GM19239 (cell line): ENCODE measurements around the gene SNX19.
"Not testable (repeated sequence)": the region's sequence is repeated elsewhere in the genome, so short reads cannot be mapped to it uniquely, and the experiment has no call there.

Source experiments
- DNase-seq: peaks from one replicate; pipeline ENCODE4 v3.0.0; 2011; ENCODE audit warnings: low spot score; ENCODE audit not compliant: insufficient read length
- FAIRE-seq: peaks from 2 replicates; lab custom pipeline; 2011; peaks lifted over from hg19 to GRCh38; lab: Jason Lieb, UNC

The SNX19 gene

GRCh38 chr11:130916238-130916855 is at the start of gene SNX19:
Gene SNX19, minus strand, starts transcription at chr11:130916479. Its CDS starts 540 bp downstream, at chr11:130915939.
- FAIRE-seq (peak; percentile 94), DNase-seq (peak; percentile 90)

GRCh38 chr11:130964058-130964792 is 47.9 kb upstream of the SNX19 start:
- FAIRE-seq (no peak), DNase-seq (no peak)

- DNase-seq (no peak), FAIRE-seq (no peak)
These were observed 31.6 kb upstream of the SNX19 start for GRCh38 chr11:130947889-130948288.

GRCh38 chr11:130947481-130947880 is 31.2 kb upstream of the SNX19 start:
- DNase-seq: no peak

GRCh38 chr11:130947058-130947457 is 30.8 kb upstream of the SNX19 start:
- DNase-seq (no peak), FAIRE-seq (no peak)

More at GRCh38 chr11:130947481-130947880, 31.2 kb upstream of the SNX19 start:
- no peak for FAIRE-seq

GRCh38 chr11:130945896-130946295 is 29.6 kb upstream of the SNX19 start:
- FAIRE-seq (no peak), DNase-seq (no peak)

- no peak for DNase-seq
- FAIRE-seq: no peak
These were observed 24.4 kb upstream of the SNX19 start for GRCh38 chr11:130940706-130941105.

GRCh38 chr11:130937051-130937450 is 20.8 kb upstream of the SNX19 start:
- peak; percentile 40 for FAIRE-seq
- no peak for DNase-seq

GRCh38 chr11:130932086-130932712 is 15.9 kb upstream of the SNX19 start:
- DNase-seq: no peak
- FAIRE-seq: no peak

GRCh38 chr11:130924750-130925149 is 8.5 kb upstream of the SNX19 start:
- FAIRE-seq (no peak), DNase-seq (no peak)

GRCh38 chr11:130920612-130921011 is 4.3 kb upstream of the SNX19 start:
- DNase-seq, FAIRE-seq: not testable (repeated sequence)

GRCh38 chr11:130918081-130918480 is 1.8 kb upstream of the SNX19 start:
- no peak for FAIRE-seq
- DNase-seq: no peak

GRCh38 chr11:130916910-130917309 is 631 bp upstream of the SNX19 start:
- DNase-seq (no peak), FAIRE-seq (no peak)

- no peak for FAIRE-seq
- no peak for DNase-seq
These were observed 559 bp downstream of the SNX19 start for GRCh38 chr11:130915603-130916237.

- DNase-seq (no peak), FAIRE-seq (no peak)
These were observed 3.0 kb downstream of the SNX19 start for GRCh38 chr11:130913268-130913667.

- no peak for DNase-seq
- FAIRE-seq: no peak
These were observed 3.7 kb downstream of the SNX19 start for GRCh38 chr11:130912552-130912951.

- no peak for DNase-seq
- FAIRE-seq: no peak
These were observed 5.0 kb downstream of the SNX19 start for GRCh38 chr11:130911306-130911705.

GRCh38 chr11:130909650-130910049 is 6.6 kb downstream of the SNX19 start:
- FAIRE-seq (no peak), DNase-seq (no peak)

GRCh38 chr11:130908770-130909625 is 7.3 kb downstream of the SNX19 start:
- no peak for FAIRE-seq
- no peak for DNase-seq

GRCh38 chr11:130908061-130908460 is 8.2 kb downstream of the SNX19 start:
- FAIRE-seq (no peak), DNase-seq (no peak)
